Measurements from ENCODE around the gene KCNMA1.

DNA sequence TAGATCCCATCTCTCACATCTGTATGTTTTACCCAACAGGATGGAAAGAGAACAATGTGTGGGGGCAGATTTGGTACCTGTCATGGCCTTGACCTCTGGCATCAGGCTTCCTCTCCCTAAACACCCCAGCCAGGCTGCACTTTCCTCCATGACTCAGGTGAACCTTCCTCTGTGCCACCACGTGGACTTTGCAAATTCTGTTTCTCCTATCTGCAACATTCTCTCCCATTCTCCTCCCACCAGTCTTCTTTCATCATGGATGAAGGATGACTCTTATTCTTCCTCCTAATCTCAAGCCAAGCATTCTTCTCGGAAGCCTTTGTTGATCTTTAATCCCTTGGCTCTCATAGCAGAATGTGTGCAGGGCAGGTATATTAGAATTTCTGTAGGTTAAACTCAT is 355.4 kb downstream of the KCNMA1 start:
- TF ChIP-seq, protein P1, sequence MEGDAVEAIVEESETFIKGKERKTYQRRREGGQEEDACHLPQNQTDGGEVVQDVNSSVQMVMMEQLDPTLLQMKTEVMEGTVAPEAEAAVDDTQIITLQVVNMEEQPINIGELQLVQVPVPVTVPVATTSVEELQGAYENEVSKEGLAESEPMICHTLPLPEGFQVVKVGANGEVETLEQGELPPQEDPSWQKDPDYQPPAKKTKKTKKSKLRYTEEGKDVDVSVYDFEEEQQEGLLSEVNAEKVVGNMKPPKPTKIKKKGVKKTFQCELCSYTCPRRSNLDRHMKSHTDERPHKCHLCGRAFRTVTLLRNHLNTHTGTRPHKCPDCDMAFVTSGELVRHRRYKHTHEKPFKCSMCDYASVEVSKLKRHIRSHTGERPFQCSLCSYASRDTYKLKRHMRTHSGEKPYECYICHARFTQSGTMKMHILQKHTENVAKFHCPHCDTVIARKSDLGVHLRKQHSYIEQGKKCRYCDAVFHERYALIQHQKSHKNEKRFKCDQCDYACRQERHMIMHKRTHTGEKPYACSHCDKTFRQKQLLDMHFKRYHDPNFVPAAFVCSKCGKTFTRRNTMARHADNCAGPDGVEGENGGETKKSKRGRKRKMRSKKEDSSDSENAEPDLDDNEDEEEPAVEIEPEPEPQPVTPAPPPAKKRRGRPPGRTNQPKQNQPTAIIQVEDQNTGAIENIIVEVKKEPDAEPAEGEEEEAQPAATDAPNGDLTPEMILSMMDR (IDR thresholded peaks at IDR 0.05; ENCODE audit: insufficient read depth, low read length, poor library complexity, severe bottlenecking): no peak
- no peak for TF ChIP-seq EZH2phosphoT487 (conservative IDR thresholded peaks at IDR 0.05; ENCODE audit: low read length)

Data from SU-DHL-6 (cell line).